GM18861 (cell line): Measurements from ENCODE around the gene RIMS1.
A peak's percentile ranks its signal among the peaks of the same experiment; 100 is the strongest.

ENCODE experiments used
- ATAC-seq: cut with Tn5 transposase; IDR thresholded peaks from one replicate; pipeline ENCODE4 v1.9.1; 2021; ENCODE audit not compliant: unreplicated experiment

Gene RIMS1

GRCh38 chr6:71886184-71887005, at the start of gene RIMS1:
Gene RIMS1, plus strand, starts transcription at chr6:71886550. Its CDS starts 474 bp downstream, at chr6:71887024.
- ATAC-seq = peak; percentile 62

DNA sequence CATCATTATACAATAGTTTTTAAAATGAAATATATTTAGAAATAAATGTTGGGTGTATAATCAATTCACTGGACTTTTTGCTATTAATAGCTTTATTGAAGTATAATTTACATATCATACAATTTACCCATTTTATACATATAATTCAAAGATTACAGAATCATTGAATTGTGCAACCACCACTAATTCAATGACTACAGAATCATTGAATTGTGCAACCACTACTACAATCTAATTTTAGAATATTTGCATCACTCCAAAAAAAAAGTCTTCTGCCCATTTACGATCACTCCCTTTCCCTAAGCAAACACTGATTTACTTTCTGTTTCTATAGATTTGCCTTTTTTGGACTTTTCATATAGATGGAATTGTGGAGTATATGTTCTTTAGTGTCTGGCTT, 35.1 kb upstream of the RIMS1 start:
- ATAC-seq = no peak

GRCh38 chr6:71852948-71853347, 33.4 kb upstream of the RIMS1 start:
- no peak for ATAC-seq

DNA sequence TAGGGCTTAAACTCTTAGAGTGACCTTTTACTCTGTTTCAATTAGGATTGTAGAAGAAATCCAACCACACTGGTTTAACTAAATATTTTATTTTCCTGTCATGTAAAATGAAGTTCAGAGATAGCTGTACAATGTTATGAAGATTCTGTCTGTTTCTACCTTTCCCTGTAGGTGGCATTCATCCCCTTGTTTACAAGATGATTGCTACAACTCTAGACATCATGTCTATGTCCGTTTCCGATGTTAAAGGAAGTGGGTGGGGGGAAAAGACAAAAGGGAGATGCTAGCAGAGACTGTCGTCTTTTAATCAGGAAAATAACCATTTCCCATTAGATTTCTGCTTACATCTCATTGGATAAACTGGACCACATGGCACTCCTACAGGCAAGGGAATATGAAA, 30.9 kb upstream of the RIMS1 start:
- no peak for ATAC-seq

- no peak for ATAC-seq
These were observed 7.3 kb upstream of the RIMS1 start for GRCh38 chr6:71879016-71879415.

DNA sequence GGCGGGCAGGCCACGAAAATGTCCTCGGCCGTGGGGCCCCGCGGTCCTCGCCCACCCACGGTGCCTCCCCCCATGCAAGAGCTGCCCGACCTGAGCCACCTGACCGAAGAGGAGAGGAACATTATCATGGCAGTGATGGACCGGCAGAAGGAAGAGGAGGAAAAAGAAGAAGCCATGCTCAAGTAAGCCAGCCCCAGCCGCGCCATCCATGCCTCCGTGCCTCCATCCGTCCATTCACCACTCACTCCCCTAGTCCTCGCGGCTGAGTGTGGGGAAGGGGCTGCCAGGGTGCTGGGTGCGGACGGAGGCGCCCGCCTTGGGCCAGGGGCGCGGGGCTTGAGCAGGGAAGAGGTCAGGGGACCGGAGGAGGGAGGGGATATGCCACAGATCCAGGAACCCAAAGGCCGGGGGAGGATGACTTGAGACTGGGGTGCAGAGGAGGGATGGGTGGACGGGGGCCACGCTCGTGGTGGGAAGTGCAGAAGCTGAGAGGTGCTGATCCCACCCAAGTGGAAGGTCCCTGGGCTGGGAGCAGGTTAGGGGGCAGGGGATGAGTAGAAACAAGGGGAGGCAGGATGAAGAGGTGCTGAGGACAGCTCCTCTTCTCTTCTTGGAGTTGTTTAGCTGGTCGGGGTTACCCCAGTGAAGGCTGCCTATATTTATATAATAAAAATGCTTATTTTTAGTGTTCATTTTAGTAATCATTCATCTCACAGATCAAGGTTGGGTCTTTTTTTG, 825 bp downstream of the RIMS1 start:
- ATAC-seq = no peak

- no peak for ATAC-seq
These were observed 1.4 kb downstream of the RIMS1 start for GRCh38 chr6:71887744-71888230.

GRCh38 chr6:71888756-71889340, 2.5 kb downstream of the RIMS1 start:
- no peak for ATAC-seq

DNA sequence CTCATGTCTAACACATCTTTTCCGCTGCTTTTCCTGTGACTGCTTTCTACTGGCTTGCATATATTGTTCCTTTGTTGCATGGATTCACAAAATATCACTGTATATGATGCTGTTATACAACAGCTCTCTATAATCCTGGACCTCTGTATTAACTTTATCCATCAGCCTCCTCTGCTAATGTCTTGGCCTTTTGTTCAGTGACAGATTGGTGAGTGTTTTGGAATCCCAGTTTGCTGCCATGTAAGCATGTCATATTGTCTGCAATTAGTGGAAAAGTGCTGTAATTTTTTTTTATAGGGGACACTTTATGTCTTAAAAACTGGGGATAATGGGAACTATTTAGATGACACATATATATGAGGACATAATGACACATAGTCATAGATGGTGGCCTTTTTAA, 3.0 kb downstream of the RIMS1 start:
- no peak for ATAC-seq

- no peak for ATAC-seq
These were observed 6.3 kb downstream of the RIMS1 start for GRCh38 chr6:71892641-71893040.

GRCh38 chr6:71900642-71901041, 14.3 kb downstream of the RIMS1 start:
- no peak for ATAC-seq

GRCh38 chr6:71902261-71902660, 15.9 kb downstream of the RIMS1 start:
- peak; percentile 91 for ATAC-seq

DNA sequence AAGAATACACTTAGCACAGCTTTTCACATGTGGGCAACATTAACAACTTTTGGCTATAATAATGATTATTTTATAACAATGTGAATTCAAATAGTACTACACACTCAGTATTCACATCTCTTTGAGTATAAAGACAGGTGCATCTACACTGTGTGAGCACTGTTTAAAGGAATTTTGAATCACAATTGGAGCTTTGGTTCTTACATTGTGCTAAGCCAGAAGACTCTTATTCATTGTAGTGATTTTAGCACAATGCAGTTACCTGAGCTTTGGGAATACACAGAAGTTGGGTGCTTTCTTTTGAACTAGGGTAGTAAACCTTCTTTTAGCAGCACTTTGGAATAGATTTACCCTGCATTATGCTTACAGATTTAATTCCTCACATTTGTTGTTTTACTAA, 20.5 kb downstream of the RIMS1 start:
- ATAC-seq = no peak

DNA sequence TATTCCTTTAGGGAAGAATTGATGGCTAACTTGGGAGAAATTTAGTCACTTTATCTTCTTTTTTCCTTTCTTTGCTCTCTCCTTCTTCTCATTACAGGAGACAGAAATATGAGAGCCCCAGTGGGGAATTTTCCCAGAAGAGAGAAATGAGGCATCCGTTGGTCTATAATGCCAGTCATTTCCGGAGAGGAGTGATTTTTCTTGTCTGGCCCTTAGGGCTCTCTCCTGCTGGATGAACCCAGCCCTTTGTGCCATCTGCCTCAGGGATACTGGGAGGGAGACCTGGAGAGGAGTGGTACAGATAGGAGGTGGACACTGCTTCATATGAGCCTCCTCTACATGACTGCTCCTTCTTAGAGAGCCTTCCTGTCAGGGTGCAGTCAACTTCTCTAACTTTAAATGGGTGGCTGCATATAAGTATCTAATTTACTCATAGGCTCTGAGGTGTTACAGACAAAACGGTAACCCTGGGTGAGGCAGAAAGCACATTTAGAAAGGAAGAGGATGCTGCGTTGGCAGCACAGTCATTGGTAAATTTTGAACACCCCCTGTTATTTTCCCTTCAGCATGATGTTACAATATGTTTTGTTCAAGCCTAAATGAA, 21.9 kb downstream of the RIMS1 start:
- ATAC-seq = peak; percentile 82

- ATAC-seq = no peak
These were observed 27.3 kb downstream of the RIMS1 start for GRCh38 chr6:71913444-71914234.

DNA sequence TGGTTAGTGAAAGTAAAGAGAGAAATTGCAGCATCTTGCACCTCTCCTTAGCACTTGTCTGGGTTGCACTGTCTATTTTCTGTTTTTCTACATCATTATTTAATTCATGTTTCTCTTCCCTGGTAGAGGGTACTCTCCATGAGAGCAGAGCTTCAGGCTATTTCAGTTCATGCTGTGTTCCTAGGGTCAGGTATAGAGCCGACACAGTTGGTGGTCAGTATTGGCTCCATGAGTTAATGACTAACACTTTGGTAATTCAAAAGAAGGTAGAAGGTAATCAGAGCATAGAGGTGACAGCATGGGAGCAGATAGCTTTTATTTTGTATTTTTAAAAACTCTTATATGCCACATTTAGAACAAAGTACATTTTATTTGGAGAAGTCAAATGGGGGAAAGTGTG, 42.7 kb downstream of the RIMS1 start:
- ATAC-seq = no peak

GRCh38 chr6:71933881-71934280, 47.5 kb downstream of the RIMS1 start:
- no peak for ATAC-seq

DNA sequence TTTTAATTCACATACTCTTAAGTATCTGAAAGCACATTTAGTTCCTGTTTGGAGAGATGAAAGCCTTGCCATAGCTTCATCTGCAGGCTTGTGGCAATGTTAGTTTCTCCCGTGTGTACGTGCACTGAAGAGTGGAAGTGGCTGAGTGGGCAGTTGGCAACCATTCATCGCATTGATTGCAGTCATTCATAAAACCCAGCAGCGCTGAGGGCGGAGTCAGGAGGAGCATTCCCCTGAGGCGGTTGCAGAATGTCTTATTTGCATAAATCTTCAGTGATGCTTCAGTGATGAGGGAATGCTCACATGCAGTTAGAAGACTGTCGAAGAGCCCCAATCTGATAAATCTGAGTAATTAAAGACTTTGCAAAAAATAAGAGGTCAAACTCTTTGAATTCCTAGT, 79.1 kb downstream of the RIMS1 start:
- peak; percentile 83 for ATAC-seq

DNA sequence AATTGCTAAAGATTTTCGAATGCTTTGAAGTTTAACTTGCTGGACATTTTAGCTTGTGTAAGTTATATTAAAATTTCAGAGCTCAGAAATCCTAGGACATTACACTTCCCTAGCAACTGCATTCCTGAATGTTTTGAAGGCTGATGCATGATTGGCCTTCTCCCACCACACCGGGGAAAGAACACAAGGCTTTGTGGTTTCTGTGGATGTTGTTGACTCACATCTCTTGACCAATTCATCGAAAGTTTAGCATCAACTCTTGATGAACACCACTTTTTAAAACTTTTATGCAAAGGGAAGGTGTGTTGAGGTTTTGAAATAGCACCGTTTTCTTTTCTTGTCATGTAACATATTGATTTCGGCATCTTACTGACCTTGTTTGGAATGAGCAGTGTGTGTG, 81.1 kb downstream of the RIMS1 start:
- ATAC-seq = no peak

GRCh38 chr6:71977884-71978283, 91.5 kb downstream of the RIMS1 start:
- no peak for ATAC-seq

DNA sequence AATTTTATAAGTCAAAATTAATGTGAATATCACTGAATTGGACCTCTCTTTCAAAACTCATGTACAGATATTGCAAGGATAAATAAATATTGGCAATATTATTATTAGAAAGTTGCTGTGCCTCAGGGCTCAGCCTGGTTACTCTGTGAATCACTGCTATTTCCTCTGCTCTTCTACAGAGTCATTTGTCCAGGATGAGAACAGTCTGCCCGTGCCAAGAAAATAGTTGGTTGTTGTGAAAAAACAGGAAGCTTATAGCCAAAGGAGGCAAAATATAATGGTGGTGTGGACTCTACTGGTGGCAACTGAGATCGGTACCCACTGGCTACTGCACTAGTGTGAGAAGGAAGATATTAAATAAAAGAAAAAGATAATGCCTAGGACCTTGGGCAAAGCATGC, 93.6 kb downstream of the RIMS1 start:
- no peak for ATAC-seq
